NCI-H748 treated with DMSO at 0.1 percent for 48 hours (cell line): ENCODE results near the gene OLFM2.

Source experiments
- DNase-seq: peaks from one replicate; lab custom pipeline; 2025; lab: John Stamatoyannopoulos, UW

The OLFM2 gene

DNA sequence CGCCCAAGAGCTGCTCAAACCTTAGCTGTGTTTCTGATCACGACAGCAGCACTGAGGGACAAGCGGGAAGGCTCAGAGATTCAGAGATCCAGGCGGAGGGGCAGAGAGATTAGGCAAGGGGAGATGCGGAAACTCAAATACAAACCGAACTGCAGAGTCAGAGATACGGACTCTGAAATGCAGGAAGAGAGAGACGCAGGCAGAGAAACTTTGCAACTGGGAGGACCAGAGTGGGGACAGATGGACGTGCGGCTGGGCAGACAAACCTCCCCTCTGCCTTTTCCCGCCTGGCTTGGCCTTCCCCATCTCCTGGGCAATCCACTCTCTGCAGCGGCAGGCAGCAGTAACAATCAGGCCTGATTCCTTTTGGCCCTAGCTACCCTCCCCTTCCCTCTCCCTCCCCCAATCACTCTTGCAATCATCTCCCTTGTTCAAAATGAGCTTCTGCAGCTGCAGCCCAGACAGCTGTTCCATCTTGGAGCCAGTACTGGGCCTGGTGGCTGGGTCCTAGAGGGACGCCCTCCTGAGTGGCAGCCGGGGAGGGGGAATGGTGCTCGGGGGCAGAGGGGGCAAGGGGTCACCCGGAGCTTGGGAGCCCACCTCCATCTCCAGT is 29.7 kb downstream of the OLFM2 start:
- DNase-seq = no peak

DNA sequence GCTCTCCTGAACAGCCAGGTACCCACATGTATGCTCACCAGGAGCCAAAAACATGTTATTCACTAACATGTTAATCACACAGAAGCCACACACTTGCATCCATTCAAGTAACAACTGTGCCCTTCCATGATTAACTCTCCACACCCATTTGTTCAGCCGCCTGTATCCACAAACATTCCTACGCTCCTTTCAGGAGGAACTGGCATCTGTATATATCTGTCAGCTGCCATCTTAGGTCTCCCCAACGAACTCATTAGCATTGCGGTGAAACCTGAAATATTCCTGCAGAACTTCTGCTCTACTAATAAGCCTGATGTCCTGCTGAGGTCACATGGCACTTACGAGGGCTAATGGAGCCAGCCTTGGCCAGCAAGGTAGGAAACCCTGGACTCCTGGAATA is 33.0 kb downstream of the OLFM2 start:
- DNase-seq = no peak

DNA sequence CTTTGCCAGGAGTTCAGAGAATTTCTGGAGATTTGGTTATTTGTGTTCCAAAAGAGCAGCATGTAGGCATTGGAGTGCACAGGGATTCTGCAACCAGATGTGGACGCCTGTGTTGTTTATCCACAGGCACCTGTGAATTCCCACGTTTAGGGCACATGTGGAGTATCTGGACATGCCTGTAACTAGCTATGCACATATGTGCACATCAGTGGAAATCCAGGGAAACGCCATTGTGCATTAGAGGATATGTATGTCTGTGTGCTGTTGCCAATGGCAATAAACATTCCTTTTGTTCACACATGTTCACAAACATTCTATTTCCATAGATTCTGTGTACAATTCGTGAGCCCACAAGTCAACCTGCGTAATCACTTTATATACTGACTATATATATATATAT is 34.7 kb downstream of the OLFM2 start:
- no peak for DNase-seq

DNA sequence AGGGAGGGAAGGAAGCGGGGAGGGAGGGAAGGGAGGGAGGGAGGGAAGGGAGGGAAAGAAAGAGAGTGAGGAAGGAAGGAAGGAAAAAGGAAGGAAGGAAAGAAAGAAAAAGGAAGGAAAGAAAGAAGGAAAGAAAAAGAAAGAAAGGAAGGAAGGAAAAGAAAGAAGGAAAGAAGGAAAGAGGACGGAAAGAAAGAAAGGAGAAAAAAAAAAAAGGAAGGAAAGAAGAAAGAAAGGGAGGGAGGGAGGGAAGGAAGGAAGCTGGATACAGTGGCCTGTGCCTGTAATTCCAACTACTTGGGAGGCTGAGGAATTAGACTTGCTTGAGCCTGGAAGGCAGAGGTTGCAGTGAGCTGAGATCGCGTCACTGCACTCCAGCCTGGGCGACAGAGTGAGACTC is 35.3 kb downstream of the OLFM2 start:
- DNase-seq = no peak

DNA sequence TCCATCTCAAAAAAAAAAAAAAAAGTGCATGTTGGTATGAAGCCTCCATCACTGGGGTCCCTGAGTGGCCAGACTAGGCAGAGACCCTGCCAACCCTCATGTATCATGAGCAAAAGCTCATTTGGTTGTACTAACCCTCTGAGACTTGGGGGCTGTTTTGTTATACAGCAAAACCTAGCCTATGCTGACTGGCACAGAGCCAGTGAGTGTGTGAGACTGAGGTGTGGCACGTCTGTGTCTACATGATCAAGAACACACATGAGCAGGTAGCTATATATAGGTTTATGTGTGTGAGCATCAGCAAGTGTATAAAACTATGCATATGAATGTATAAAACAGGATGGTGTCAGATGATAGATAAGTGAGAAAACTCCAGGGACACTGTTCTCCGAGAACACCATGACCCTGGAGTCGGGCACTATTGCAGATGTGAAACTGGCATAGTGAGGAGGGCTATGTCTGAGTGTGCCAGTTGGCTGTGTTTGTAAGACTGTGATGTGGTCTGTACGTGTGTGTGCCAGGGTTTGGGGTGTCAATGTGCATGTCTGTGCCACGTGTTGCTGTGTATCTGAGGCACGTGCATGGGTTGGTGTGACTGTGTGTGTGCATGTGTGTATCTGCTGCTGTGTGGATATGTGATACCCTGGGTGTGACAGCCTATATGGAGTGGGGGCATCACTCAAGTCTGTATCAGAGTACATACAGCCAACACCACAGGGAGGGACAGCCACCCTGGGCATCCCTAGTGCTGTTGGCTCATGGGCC is 44.5 kb downstream of the OLFM2 start:
- DNase-seq = no peak

DNA sequence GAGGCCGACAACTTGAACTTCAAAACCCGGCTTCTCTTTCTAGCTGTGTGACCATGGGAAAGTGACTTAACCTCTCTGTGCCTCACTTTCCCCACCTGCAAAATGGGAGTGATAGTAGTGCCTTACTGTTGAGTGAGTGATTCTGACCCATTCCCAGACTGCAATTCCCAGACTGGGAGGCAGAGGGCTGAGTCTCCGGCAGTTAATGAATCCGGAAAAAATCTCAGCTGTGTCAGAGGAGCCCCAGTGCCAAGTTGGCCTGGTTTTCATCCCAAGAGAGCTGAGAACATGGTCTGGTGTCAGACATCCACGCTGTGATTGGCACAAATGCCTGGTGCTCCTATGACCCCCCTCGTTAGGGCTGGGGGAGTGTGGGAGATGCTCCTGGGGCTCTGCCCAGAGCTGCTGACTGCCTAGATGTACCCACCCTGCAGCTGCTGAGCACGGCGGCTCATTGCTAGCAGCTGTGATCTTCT is 51.2 kb downstream of the OLFM2 start:
- no peak for DNase-seq

DNA sequence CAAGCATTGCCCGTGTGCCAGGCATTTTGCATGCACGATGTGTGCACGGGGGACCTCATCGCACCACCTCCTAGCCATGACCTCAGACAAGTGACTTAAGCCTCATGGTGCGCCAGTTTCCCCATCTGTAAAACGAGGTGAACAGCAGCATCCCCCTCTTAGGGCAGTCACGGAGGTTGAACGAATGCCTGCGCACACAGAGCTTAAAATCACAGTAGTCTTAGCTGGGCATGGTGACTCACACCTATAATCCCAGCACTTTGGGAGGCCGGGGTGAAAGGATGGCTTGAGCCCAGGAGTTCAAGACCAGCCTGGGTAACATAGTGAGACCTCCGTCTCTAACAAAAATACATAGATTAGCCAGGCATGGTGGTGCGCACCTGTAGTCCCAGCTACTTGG is 52.6 kb downstream of the OLFM2 start:
- DNase-seq = no peak

DNA sequence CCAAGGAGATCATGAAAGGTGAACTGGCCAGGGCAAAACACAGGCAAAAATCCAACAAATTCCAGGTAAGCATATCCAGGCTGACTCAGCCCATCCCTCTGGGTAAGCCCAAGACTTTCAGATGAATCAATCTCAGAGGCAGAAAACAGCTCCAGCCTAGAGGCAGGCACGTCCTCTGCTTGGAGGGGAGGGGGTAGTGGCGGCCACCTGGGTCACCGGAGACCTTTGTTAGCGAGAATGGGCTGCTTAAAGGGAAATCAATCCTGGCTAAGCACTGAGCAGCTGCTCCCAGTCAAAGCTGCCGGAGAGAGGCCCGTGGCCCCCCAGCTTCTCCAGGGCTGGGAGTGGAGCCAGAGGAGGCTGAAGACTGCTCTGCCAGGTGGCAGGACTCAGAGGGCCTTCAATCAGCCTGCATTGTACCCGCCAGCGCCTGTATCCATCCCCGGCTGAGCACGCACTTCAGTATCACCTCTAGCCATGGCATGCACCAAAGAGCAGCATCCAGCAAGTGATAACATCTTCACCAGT is 53.0 kb downstream of the OLFM2 start:
- no peak for DNase-seq

DNA sequence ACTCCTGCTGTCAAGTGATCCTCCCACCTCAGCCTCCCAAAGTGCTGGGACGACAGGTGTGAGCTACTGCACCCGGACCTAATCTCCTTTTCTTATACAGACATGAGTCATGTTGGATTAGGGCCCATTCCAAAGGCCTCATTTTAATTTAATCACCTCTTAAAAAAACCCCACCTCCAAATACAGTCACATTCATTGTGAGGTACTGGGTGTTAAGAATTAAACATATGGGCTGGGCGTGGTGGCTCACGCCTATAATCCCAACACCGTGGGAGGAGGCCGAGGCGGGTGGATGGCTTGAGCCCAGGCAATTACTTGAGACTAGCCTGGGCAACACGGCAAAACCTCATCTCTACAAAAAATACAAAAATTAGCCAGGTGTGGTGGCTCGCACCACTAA is 54.6 kb downstream of the OLFM2 start:
- no peak for DNase-seq

DNA sequence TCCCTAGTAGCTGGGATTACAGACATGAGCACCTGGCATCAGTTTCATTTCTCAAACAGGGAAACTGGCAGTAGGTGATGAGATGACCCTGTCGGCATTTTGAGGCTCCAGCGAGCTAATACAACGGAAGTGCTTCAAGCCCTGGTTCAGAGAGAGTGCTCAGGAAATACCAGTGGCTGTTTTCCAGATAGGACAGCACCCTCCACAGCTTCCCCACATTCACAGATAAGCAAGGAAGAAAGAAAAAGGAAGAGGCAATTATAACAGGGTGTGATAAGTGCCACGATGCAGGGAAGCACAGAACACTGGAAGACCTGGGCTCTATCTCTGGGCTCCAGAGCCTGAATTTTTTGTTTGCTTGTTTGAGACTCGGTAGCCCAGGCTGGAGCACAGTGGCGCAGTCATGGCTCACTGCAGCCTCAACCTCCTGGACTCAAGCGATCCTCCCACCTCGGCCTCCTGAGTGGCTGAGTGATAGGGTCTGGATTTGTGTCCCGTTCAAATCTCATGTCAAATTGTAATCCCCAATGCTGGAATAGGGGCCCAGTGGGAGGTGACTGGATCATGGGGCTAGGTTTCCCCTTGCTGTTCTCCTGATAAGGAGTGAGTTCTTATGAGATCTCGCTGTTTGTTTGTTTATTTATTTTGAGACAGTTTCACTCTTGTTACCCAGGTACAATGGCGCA is 57.7 kb downstream of the OLFM2 start:
- no peak for DNase-seq

DNA sequence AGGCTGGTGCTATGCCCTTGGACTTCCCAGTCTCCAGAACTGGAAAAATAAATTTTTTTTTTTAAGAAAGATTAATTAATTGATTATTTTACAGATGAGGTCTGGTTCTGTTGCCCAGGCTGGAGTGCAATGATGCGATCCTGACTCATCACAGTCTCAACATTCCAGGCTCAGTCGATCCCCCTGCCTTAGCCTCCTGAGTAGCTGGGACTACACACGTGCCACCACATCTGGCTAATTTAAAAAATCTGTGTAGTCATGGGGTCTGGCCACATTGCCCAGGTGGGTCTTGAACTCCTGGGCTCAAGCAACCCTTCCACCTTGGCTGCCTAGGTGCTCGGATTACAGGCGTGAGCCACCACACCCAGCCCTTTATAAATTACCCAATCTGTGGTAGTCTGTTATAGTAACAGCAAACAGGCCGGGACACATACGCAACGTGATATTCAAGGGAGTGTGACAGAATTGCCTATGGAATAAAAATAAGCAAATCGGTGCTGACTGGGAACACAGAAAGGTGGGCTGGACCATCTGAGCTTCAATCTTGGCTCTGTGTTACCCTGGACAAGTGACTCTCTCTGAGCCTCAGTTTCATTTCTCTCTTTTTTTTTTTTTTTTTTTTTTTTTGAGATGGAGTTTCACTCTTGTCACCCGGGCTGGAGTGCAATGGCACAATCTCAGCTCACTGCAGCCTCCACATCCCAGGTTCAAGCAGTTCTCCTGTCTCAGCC is 58.4 kb downstream of the OLFM2 start:
- no peak for DNase-seq

DNA sequence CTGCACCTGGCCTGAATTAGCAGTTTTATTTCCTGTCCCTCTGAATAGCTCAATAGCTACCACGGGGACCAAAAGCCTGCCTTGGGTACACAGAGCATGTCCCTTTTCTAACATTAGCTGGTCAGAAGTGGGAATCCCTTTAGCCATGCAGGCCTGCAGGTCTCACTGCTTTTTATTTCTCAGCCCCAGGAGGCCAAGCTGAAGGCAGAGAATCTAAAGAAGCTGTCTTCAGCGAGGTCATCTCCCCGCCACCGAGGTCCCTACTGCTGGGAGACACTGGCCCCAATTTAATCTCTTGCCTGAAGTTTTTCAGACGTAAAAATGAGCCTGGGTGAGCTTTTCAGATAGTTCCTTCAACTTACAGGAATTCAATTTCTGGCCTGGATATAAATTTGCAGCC is 60.5 kb downstream of the OLFM2 start:
- DNase-seq = no peak

DNA sequence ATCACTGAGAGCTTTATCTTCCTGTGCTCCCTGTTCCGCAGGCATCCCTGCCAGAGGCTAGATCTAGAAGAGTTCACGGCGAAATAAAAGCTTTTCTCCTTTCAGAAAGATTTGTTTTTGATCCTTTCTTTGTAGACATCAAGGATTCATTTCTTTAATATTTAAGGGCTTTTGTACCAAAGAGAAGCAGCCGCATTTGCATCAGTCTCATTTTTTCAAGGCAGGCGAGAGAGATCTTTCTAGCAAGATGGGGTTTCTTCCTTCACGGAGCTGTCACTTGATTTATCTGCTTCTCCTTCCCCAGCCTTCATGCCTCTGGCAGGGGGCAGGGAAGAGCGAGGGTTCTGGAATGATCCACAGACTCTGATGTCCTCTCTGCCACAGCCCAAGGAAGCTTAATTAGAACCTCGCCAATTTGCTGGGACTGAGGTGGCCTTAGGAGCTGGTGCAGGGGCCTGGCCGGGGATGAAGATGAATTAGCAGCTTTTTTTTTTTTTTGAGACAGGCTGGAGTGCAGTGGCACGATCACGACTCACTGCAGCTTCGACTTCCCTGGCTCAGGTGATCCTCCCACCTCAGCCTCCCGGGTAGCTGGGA is 61.2 kb downstream of the OLFM2 start:
- DNase-seq = no peak

DNA sequence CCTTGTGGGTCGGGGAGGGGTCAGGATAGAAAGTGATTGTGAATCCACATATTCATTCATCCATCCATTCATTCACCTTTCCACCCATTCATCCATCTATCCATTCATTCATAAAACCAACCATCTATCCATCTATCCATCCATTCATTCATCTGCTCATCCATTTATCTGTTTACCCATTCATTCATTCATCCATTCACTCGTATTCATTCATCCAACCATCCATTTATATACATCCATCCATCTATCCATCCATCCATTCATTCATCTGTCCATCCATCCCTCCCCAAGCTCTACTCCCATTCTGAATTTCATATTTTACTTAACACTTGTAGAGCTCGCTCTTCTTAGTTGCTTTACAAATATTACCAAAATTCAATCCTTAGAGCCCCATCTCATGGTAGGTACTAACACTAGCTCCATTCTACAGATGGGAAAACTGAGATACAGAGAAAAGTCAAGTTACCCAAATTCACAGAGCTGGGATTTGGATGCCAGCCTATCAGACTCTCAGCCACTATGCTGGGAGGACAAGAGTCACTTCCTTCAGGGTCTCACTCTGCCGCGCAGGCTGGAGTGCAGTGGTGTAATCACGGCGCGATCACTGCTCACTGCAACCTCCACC is 63.6 kb downstream of the OLFM2 start:
- DNase-seq = no peak

DNA sequence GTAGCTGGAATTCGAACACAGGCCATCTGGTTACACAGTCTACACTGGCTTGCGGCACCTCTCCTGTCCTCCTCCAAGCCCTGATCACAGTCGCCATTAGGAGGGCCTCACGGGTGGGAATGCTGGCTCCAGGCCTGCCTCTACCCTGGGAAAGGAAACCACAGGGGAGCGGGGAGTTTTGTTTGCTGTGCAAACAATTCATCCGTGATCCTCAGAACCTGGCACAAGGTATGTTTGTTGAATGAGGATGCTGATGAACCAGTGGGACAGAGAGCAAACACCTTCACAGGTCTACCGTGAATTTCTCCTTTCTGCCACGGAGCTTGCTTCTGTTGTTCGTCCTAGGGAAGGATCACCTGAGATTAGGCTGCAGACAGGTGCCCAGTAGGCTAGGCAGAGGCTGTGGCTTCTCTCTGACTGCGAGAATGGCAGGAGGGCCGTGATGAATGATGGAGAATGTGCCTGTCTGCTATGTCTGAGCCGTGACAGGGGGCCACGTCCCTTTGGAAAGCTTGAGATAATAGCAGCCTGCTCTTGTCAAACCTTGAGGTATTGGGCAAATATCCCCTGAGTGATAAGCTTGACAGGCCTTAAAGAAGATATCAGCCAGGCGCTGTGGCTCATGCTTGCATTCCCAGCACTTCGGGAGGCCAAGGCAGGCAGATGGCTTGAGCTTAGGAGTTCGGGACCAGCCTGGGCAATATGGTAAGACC is 64.5 kb downstream of the OLFM2 start:
- peak; percentile 35 for DNase-seq

DNA sequence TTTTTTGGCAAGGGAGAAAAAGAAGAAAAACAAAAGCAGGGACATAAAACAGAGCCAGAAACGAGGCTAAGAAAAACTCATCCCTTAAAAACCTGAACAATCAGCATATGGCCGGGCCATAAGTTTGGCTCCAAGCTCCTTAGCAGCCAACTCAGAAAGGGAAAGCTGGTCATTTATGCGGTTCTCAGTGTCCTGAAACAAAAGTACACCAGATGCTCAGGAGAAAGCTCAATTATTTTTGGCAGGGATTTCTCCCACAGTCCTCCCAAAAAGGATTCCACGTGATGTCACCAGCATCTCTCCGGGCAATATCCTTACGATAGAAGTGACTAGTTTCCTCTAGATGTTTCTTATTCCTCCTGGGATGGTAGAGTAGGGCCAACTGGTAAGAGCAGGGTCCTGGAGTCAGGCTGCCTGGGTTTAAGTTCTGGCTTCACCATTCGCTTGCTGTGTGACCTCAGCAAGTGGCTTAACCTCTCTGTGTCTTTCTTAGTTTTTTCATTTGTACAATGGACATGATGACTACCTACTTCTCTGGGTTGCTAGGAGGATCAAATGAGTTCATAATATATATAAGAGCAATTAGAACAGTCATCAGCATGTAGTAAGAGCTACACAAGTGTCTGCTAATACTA is 67.2 kb downstream of the OLFM2 start:
- DNase-seq = no peak

DNA sequence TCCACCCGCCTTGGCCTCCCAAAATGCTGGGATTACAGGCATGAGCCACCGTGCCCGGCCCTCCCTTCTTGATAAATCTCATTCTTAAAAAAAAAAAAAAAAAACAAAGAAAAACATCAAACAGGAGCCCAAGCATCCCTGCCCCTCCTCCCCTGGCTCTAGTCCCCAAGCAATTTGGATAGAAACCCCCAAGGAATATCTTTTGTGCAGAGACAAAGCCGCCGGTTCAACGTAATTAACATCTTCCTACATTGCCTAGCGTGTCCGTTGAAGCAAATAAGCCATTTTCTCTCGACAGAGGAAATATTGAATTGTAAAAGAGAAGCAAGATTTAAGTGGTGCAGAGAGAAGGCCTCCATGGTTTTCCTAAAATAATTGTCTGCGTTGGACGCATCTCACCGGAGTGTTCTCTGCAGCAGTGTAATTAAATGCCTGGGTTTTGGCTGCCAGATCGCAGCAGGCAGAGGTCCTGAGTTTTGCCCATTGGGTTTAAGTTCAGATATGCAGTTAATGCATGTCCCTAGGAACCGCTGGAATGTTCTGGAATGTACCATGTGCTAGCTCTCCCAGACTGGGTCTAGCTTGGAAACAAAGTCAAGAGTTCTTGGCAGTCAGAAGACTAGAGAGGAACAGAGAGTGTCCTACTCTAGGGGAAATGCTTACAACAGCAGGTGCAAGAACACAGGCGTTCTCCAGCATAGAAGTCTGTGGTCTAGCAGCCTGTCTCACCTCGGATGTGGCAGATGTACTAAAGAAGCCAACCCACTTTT is 70.4 kb downstream of the OLFM2 start:
- DNase-seq = no peak

DNA sequence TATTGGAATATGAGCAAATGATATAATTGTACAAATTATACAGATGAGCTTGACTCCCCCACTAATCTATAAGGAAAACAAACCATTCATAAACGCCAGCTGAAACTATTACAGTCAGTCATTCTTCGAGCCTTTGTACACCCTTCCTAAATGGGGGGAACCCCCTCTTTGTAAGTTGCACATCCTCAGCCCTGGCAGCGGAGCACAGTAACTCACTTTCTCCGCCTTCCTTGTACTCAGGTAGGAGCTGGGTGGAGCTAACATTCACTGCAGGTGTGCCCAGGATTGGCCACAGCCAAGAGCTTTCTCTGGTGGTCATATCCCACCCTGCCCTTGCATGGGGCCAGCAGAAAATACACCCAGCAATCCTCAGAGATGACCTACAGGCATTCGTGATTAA is 72.6 kb downstream of the OLFM2 start:
- no peak for DNase-seq

DNA sequence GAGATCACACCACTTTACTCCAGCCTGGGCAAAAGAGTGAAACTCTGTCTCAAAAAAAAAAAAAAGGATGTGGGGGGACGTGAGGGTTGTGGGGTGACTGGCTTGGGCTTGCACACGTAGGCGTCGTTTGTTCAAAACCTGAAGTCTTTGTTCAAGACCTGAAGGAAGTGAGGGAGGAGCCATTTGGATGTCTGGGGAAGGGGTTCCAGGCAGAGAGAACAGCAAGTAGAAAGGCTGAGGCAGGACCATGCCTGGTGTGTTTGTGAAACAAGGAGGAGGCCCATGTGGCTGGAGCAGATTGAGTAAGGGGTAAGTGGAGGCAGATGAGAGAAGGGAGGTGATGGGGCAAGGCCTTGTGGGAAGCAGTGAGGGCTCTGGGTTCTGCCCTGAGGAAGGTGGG is 73.4 kb downstream of the OLFM2 start:
- DNase-seq = no peak

DNA sequence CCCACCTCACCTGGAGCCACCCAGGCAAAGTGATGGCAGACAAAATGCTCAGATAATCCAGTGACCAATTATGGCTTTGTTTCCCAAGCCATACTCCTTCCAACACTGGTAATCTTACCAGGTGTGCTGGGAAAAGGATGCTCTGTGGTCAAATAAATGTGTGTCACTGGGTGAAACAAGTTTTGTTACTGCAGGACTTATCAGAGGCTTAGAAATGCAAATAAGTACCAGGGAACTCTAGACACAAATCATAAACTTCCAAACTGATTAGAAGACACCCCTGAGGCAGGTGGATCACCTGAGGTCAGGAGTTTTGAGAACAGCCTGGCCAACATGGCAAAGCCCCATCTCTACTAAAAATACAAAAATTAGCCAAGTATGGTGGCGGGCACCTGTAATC is 74.8 kb downstream of the OLFM2 start:
- no peak for DNase-seq
